Transverse colon (tissue), 4 donors: ENCODE measurements around the gene TEX19. TPM values are rescaled to one million over a fixed set of nuclear protein-coding genes. Genes with fewer than 3 reads are reported as not detected.
"Not testable (repeated sequence)": the region's sequence is repeated elsewhere in the genome, so short reads cannot be mapped to it uniquely, and the experiment has no call there.

Source experiments
- DNase-seq: peaks from one replicate; pipeline ENCODE4 v3.0.0-alpha.2; 2019
- H3K27ac ChIP-seq, 4 donors: fragments of 200-600 bp; sonication (generic); 2 replicates each; pipeline ENCODE4 v1.5.1; 2016 to 2018; ENCODE audit warnings: inconsistent platforms in 4 of 4
- H3K27me3 ChIP-seq: fragments of 200-600 bp; sonication (generic); 2 replicates; pipeline ENCODE4 v1.5.1; 2017; ENCODE audit warnings: inconsistent platforms
- H3K36me3 ChIP-seq, 4 donors: fragments of 200-600 bp; sonication (generic); 2 replicates each; pipeline ENCODE4 v1.5.1; 2017 to 2019; ENCODE audit warnings: inconsistent platforms in 4 of 4
- H3K4me1 ChIP-seq, 4 donors: fragments of 200-600 bp; sonication (generic); 2 replicates each; pipeline ENCODE4 v1.5.1; 2017 to 2020; ENCODE audit warnings: inconsistent platforms in 4 of 4
- H3K4me3 ChIP-seq, 4 donors: fragments of 200-600 bp; sonication (generic); 1 replicate in 1 of 4; 2 replicates in 3 of 4; pipeline versions ENCODE4 v1.5.1 to v1.6.1; 2017 to 2019; ENCODE audit warnings: inconsistent platforms in 4 of 4
- H3K9me3 ChIP-seq, 2 donors: fragments of 200-600 bp; sonication (generic); 2 replicates each; pipeline ENCODE4 v1.5.1; 2017 to 2019; ENCODE audit warnings: inconsistent platforms in 2 of 2
- EP300 ChIP-seq: sonication (generic); formaldehyde crosslinking; IDR thresholded peaks from one replicate; pipeline ENCODE4 v1.6.1; 2017; ENCODE audit warnings: antibody characterized with exemption, low read depth
- POLR2A ChIP-seq: fragments of 450-650 bp; IDR thresholded peaks from one replicate; pipeline ENCODE4 v1.6.1; 2016; ENCODE audit warnings: antibody characterized with exemption, mild to moderate bottlenecking, moderate library complexity
- POLR2AphosphoS5 ChIP-seq, 3 donors: sonication (generic); formaldehyde crosslinking; IDR thresholded peaks; one replicate each; pipeline ENCODE4 v1.6.1; 2016; ENCODE audit warnings: antibody characterized with exemption in 3 of 3
- whole genome bisulfite sequencing, 2 donors: methylation state at CpG; one replicate each; pipeline ENCODE4 v1.1.5; 2018; ENCODE audit warnings: low coverage in 1 of 2; 5-methylcytosine and 5-hydroxymethylcytosine counted together
- in situ Hi-C, 4 donors: fragments of 200-750 bp; cut with MboI; loops; one replicate each; pipeline versions ENCODE4 v1.15.0 to v1.15.1; 2017; ENCODE audit warnings: low sequenced_read_pairs in 3 of 4, low pct_ligation_motif_present in 1 of 4, low pct_unique_long_range_greater_than_20kb in 1 of 4
- intact Hi-C: fragments of 100-400 bp; cut with DNase I; formaldehyde crosslinking; loops from one replicate; pipeline ENCODE4 v1.15.1; 2023; ENCODE audit warnings: low total_unique reads
- total RNA-seq, 4 donors: library from RNA; depleted of rRNA; stranded (reverse); fragments of >200 nt; gene quantifications; one replicate each; pipeline ENCODE4 v1.1.0, GENCODE V29; 2016
- TF ChIP-seq, protein P1 (sequence below), 5 experiments: fragments of 200-600 bp in 3 of 5; fragments of 450-650 bp in 2 of 5; sonication (generic) in 3 of 5; IDR thresholded peaks; 1 replicate in 2 of 5; 2 replicates in 3 of 5; pipeline ENCODE4 v1.5.1; 2016 to 2017; ENCODE audit warnings: antibody characterized with exemption in 5 of 5, inconsistent platforms in 3 of 5, mild to moderate bottlenecking in 2 of 5, moderate library complexity in 1 of 5

The TEX19 gene
- total RNA-seq, 4 donors from 2014 or later, result not detected

DNA sequence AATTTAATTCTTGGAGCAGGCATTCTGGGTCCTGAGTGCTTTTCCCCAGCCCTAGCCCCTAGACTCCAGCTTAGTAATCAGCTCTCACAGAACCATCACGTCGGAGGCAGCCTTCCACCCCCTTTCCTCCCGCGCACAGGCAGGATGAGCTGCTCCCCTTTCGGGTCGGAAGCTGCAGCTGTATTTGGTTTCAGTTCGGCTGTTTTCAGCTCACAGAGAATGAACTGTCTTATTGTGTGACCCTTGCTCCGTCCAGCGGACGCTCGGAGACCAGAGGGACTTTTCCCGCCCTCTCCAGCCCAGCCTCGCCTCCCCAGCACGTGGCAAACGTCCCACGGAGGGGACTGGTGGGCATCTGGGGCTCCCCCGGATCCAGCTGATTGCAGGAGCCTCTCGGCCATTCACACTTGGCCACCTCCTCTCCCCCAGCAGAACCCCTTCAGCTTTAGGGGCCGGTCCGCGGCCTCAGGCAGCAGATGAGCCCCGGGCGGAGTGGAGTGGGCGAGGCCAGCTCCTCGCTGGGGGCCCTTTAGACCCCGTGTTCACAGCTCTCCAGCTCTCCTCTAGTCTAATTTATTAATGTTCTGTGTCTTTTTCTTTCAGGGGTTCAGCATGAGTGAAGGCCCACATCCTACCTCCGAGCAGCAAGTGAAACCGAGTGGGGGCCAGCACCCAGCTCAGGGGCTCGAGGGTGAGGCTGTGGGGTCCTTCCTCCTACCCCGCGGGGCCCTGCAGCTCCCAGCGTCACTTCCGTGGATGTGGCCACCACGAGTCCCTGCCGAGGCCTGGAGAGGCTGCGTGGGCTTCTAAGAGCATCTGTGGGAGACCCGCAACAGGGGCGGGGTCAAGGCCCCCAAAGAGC lies 11.7 kb downstream of the TEX19 start:
- peaks cover 11 to 46% (median 26%) of the 10 kb centered on the region in 4 donors for H3K4me1 ChIP-seq
- TF ChIP-seq EP300 (no peak), POLR2A (no peak), POLR2AphosphoS5 (IDR thresholded peaks at IDR 0.05) (no peak)
- TF ChIP-seq, protein P1, sequence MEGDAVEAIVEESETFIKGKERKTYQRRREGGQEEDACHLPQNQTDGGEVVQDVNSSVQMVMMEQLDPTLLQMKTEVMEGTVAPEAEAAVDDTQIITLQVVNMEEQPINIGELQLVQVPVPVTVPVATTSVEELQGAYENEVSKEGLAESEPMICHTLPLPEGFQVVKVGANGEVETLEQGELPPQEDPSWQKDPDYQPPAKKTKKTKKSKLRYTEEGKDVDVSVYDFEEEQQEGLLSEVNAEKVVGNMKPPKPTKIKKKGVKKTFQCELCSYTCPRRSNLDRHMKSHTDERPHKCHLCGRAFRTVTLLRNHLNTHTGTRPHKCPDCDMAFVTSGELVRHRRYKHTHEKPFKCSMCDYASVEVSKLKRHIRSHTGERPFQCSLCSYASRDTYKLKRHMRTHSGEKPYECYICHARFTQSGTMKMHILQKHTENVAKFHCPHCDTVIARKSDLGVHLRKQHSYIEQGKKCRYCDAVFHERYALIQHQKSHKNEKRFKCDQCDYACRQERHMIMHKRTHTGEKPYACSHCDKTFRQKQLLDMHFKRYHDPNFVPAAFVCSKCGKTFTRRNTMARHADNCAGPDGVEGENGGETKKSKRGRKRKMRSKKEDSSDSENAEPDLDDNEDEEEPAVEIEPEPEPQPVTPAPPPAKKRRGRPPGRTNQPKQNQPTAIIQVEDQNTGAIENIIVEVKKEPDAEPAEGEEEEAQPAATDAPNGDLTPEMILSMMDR (IDR thresholded peaks at IDR 0.05), result no peak
- H3K36me3 ChIP-seq, result no peaks in the 10 kb centered on the region
- H3K27ac ChIP-seq, result no peak overlapping the region
- WGBS, 2 donors, result 19% methylated on average over 38 of the region's 38 CpGs; no CpG with 5 or more reads in 1 of the 2 donors
- in situ Hi-C loops, result no loop called here
- DNase-seq, result peak; percentile 52
- no peaks in the 10 kb centered on the region for H3K9me3 ChIP-seq
- intact Hi-C loops, result no loop called here
- H3K27me3 ChIP-seq, result peaks cover 72% of the 10 kb centered on the region
- peak overlapping the region in 3 of 4 donors; percentile 13 to 43 (median 21) for H3K4me3 ChIP-seq

DNA sequence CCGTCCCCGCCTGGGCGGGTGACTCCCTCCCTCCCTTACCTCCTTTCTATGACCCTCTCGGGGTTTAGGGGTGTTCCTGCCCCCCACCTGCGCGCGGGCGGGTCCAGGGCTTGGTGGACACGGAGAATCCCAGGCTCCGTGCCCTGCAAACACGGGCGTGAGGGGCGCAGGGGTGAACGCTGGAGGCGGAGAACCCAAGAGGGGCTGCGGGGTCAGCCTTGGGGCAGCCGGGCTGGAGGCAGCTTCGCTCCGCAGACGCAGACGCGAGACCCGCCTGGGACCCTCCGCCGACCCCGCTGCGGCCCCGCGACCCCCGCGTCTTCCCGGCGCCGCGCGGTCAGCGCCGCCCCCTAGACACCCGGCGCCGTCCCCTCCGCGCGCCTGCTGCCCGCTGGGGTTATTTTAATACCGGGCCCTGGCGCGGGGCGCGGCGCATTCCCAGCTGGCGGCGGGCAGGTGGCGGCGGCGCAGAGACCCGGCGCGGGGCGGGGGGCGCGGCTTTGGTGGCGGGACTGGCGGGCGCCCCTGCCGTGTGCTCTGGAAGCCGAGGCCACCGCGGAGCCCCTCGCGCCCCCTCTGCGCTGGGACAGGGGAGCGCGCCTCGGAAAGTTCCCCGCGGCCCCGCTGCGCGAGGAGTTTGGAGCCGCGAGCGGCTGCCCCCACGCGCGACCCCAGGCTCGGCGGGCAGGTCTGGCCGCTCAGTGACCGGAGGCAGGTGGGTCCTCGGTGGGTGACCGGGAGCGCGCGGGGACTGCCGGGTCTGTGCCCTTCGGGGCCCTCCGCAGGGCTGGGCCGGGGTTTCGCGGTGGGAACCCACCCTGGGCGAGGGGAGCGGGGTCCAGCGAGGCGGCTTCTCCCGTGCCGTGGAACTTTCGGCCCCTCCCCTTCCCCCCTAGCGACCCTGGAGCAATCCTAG lies 12.5 kb downstream of the TEX19 start, which contains the start of gene UTS2R:
UTS2R (plus strand) TSS at position 433 of the 916 bp plus-strand sequence. CDS start 2,560 bp downstream, outside the sequence.
- TF ChIP-seq, protein P1 (IDR thresholded peaks at IDR 0.05), result no peak
- TF ChIP-seq POLR2A (no peak), EP300 (no peak), POLR2AphosphoS5 (IDR thresholded peaks at IDR 0.05) (no peak)

DNA sequence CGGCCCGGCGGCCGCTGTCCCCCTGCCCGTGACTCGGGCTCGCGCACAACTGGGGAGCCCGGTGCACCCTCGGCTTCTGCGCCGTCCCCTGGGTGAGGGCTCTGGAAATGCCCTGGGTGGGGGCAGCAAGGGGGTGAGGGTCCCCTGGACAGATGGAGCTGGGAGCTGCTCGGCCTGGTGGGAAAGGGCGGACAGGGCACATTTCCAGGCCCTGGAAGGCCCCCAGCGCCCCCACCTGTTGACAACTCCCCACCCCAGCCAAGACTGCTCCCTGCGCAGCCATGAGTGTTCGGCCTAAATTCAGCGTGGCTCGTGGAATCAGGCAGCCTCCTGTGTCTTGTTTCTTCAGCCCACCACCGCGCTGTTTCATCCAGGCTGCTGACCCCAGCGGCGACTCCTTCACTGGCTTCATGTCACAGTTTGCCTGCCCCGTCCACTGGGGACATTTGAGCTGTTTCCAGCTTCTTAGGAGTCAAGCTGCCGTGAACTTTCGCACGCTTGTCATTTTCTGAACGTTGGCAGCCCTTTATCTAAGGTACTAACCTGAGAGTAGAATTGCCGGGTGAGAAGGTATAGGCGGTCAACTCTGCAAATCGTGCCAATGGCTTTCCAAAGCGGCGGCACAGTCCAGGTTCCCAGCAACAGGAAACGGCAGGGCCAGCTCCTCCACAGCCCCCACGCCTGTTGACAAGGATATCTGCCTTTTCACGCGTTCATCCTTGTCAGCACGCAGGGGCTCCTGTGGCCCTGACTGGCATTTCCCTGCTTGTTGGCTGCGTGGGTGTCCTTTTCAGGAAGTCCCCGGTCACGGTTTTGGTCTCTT lies 13.4 kb downstream of the TEX19 start:
- Histone ChIP-seq H3K4me1 (peaks cover 9 to 34% (median 26%) of the 10 kb centered on the region in 4 donors), H3K27me3 (peaks cover 82% of the 10 kb centered on the region), H3K36me3 (no peaks in the 10 kb centered on the region), H3K4me3 (no peak overlapping the region), H3K9me3 (no peaks in the 10 kb centered on the region), H3K27ac (no peak overlapping the region)
- in situ Hi-C loops (no loop called here), intact Hi-C loops (no loop called here)
- no peak for TF ChIP-seq POLR2A
- TF ChIP-seq, protein P1 (IDR thresholded peaks at IDR 0.05), result no peak
- TF ChIP-seq EP300, result no peak
- no peak for TF ChIP-seq POLR2AphosphoS5 (IDR thresholded peaks at IDR 0.05)
- WGBS, 2 donors, result 37 to 47% methylated on average over 11 to 40 of the region's 41 CpGs
- DNase-seq, result no peak

More for the DNA sequence above, 12.5 kb downstream of the TEX19 start, which contains the start of gene UTS2R:
- DNase-seq, result no peak
- Histone ChIP-seq H3K9me3 (no peaks in the 10 kb centered on the region), H3K27ac (no peak within 1 kb of the TSS), H3K4me1 (peaks cover 11 to 42% (median 26%) of the 10 kb centered on the region in 4 donors), H3K36me3 (no peaks in the 10 kb centered on the region), H3K4me3 (peak within 1 kb of the TSS in 3 of 4 donors; percentile 13 to 43 (median 21)), H3K27me3 (peaks cover 81% of the 10 kb centered on the region)
- in situ Hi-C loops, result no loop called here
- 8% methylated on average over 9 of the region's 109 CpGs; no CpG with 5 or more reads in 1 of the 2 donors for WGBS, 2 donors
- intact Hi-C loops, result no loop called here

DNA sequence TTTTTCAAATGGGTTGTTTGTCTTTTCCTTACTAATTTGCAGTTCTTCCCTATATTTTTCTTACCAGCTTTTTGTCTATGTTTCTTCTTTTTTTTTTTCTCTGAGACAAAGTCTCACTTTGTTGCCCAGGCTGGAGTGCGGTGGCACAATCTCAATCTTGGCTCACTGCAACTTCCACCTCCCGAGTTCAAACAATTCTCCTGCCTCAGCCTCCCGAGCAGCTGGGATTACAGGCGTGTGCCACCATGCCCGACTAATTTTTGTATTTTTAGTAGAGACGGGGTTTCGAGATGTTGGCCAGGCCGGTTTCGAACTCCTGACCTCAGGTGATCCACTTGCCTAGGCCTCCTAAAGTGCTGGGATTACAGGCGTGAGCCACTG lies 14.0 kb downstream of the TEX19 start:
- peaks cover 9 to 34% (median 26%) of the 10 kb centered on the region in 4 donors for H3K4me1 ChIP-seq
- peaks cover 87% of the 10 kb centered on the region for H3K27me3 ChIP-seq
- in situ Hi-C loops, H3K36me3 ChIP-seq, H3K4me3 ChIP-seq, H3K27ac ChIP-seq, intact Hi-C loops, H3K9me3 ChIP-seq, DNase-seq: not testable (repeated sequence)
- WGBS, 2 donors, result 61 to 84% methylated on average over 10 of the region's 10 CpGs
